Bone marrow (tissue), 2 donors: ENCODE measurements around the gene CD83.

Source experiments
- DNase-seq, 2 donors: peaks; one replicate each; lab custom pipeline; 2025; lab: John Stamatoyannopoulos, UW

The CD83 gene

DNA sequence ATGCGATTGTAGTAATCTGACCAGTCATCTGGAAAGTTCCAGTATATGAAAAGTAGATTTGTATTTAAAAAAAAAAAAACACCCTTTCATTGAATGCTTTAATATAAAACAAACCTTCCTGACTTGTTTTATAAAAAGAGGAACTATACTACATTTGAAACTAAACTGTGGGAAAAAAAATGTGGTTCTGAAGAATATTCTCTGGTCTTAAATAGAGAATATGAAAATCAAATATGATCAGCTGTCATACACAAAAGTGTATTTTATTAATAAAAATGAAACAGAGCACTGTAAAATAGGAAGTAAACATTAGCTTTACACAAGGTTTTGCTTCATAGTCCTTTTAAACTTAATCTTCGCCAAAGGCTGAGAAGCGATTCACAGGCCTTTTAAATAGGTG lies 25.3 kb upstream of the CD83 start:
- no peak for DNase-seq

DNA sequence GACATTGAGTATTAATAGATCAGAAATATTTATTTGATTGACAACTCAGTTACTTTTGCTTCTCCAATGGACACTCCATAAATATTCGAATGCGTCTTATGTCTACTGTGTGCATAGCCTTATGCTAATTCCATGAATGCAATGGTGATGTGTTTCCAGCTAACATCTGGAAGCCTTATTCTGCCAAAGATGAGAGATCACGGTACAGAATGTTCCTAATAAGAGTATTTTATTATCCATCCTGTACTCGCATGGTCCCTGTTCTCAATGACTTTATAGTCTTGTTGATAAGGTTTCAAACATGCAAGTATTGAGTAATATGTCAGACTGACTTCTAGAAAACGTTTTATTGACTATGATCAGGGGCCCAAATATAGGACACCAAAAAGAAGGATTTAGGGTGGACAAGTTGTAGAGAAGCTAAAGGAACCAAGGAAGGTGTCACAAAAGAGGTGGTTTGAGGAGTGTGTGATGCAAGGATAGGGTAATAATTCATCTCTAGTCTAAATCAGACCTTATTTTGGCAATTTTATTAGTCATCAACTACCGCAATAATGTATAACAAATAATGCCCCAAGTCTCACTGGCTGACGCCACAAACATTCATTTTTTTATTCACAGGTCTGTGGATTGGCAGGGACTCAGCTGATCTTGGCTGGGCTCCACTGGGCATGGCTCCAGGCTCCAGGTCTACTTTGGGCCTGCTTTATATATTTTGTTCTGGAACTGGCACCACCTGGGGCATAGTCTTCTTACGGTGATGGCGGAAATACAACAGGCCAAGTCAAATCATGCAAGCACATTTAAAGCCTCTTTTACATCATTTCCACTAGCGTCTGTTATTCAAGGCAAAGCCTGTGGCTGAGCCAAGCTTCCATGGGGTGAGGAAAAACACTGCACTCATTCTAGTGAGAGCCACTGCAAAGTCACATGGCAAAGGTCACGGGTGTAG lies 24.5 kb upstream of the CD83 start:
- no peak for DNase-seq

DNA sequence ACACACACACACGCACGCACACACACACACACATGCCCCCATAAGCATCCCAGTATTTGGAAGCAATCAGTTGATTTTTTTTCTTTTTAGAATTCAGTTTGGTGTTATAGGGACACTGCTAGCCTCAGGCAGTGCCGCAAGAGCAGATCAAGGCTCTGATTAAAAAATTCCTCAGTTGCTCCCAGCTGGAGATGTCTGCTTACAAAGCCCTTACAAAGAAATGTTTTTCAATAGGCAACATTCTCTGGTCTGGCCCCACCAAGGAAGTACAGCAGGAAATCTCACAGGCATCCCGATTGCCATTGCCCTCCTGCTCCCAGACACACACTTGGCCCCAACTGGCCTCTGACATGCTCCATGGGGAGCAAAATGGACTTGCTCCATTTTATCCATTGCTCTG lies 22.9 kb upstream of the CD83 start:
- DNase-seq, result no peak

DNA sequence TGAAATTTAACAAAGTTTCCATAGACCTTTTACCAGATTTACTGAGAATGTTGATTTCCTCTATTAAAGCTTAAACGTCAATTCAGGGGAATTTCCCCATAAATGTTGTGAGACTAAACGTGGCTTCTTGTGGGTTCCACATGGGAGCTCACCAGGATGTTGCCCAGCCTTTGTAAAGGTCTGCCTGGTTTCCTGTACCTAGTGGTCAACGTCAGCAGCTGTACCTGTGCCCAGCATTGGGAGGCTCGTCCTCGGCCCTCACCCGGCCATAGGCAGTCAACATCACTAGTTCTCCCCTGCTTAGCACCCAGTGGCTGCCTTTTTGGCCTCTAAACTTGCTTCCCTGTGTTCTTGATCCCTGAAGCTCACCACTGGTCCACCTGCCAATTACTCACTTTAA lies 22.1 kb upstream of the CD83 start:
- DNase-seq, result no peak

DNA sequence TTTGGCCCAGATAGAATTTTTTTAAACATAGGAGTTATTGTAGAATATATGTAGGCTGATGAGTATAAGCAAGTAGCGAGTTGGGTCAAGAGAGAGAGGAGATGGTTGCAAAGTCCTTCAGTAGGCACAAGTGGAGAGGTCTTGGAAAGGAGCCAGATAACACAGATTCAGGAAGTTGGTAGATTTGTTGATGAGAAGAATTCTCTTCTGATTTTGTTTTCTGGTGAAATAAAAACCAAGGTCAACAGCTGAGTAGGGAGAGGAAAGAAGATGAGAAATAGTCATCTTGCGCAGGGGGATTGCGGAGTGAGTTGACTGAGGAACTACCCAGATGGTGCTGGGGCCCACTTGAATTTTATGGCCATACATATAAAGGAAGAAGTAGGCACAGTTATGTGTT lies 17.4 kb upstream of the CD83 start:
- peak in 1 of 2 donors; percentile 11 for DNase-seq

DNA sequence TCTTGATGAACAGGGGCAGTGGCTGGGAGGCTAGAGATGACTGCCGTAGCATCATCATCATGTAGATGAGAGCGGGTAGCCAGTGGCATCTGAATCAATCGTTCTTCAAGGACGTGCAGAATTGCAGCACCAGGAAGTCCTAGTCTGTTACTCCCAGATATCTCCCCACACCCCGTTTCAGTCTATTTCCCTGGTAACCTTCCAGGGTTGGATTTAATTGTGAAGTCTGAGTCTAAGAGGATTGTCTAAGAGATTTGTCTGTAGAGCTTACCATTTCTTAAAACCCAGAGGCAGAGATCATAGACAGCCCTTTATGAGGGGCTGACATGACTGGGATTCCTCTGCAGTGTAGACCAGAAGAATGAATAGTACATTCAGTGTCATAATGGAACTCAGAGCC lies 16.6 kb upstream of the CD83 start:
- no peak for DNase-seq

DNA sequence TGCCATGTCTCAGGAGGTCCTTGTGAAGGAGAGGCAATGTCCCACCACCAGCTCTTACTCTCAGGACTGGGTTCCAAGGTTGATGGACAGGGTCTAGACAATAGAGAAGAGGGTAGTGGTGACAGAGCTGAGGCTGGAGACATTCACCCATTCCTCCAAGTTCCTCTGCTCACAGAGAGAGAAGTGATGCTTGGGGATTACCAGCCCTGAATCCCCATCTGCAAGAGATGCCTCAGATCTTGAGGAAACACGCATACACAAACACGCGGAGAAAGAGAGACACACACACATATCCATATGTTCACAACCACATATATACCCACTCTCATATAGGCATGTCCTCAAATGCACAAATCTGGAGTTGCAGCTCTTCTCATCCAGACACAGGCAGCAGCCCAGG lies 15.2 kb upstream of the CD83 start:
- no peak for DNase-seq

DNA sequence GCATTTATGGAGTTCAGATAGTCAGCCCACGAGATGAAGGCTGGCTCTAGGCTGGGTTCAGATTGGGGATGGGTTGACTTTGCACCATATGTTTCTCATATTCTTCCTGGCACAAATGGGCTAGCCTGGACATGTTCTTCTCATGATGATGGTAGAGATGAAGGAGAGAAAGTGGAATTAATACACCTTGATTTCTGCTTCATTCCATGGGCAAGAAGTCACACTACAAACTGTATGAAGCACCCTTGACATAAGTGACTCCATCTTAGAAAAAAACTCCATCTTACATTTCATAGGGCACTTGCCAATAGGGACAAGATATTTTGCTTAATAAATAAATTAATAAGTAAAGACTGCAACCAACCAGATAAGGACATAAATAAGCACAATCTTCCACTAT lies 12.0 kb upstream of the CD83 start:
- DNase-seq, result no peak

DNA sequence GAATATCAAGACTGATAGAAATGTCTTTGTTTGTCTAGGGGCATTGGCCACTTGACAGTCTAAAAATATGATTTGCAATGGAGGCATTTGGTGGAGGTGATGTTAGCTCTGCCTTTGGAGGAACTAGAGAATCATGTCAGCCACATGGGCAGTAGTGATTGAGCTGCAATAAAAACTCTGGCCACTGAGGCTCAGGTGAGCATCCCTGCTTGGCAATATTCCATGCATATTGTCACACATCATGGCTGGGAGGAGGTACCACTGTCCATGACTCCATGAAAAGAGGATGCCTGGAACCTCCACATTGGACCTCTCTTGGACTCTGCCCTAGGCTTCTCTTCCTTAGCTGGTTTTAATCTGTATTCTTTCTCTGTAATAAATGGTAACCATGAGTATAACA lies 10.6 kb upstream of the CD83 start:
- DNase-seq, result no peak

DNA sequence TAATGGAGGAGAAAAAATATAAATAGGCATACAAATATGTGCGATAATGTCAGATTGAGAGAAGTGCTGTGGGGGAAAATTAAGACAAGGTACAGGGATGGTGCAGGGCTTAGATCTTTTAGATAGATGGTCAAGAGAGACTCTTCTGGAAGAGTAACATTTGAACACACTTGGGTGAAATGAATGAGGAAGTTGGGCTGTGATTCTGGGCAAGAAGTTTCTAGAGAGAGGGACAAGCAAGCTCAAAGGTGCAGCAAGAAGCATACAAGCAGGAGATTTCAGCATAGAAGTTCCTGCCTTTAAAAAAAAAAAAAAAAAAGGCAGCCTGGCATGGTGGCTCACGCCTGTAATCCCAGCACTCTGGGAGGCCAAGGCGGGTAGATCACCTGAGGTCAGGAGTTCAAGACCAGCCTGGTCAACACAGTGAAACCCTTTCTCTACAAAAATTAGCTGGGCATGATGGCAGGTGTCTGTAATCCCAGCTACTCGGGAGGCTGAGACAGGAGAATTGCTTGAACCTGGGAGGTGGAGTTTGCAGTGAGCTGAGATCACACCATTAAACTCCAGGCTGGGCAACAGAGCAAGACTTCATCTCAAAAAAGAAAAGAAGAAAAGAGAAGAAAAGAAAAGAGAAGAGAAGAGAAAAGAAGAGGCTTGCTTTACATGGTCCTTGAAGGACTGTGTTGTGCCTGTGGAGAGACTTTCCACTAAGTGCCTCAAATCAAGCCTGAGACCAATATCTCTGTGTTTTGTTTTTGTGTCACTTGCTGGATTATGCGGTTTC lies 9.7 kb upstream of the CD83 start:
- DNase-seq, result no peak

DNA sequence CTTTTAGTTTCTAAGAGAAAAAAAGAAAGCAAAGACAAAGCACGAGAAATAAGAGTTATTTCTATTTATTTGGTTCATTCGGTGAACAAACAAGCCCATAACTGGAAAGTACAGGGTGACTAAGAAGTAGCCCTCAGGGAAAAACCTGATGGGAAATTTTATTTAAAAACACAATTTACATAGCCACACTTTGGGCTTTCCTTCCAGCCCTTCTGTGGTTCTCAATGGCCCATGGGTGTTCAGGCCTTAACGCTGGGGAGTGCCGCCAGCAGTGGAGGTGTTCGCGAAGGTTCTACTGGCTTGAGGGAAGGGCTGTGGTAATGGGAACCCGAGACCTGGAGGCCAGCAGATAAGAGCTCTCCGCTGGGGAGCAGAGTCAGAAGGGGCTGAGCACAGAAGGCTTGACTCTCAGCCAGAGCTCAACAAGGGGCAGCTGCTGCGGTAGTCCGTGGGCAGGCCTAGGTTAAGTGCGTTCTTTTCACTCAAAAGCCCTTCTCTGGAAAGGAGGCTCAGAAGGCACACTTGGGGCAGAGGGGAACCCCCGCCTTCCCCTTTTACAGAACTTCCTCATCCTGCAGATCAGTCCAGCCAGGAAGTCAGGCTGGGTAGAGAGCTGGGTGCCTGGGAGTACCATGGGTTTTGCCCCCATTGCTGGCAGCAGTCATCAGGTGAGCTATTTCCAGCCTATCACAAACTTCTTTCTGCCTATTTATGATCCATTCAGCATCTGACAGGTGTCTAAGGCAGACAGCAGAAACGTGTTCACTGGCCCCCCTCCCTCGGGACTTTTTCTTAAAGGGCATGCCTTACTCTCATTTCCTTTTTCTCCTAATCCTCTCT lies 8.8 kb upstream of the CD83 start:
- peak; percentile 49 to 83 for DNase-seq

DNA sequence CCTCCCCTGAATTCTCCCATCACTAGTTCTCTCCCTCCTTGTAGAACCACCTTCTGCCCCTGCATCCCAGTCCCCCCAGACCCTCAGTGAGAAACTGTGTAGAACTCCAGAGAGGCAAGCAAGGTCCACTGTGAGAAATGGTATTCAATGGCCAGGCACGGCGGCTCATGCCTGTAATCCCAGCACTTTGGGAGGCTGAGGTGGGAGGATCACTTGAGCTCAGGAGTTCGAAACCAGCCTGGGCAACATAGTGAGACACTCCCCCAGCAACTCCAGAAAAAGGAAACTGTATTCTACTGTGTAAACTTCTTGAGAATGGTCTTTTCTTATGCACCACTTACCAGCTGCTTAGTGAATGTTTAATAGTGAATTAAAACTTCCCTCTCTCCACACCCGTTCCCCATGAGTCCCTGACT lies 8.2 kb upstream of the CD83 start:
- DNase-seq, result no peak

DNA sequence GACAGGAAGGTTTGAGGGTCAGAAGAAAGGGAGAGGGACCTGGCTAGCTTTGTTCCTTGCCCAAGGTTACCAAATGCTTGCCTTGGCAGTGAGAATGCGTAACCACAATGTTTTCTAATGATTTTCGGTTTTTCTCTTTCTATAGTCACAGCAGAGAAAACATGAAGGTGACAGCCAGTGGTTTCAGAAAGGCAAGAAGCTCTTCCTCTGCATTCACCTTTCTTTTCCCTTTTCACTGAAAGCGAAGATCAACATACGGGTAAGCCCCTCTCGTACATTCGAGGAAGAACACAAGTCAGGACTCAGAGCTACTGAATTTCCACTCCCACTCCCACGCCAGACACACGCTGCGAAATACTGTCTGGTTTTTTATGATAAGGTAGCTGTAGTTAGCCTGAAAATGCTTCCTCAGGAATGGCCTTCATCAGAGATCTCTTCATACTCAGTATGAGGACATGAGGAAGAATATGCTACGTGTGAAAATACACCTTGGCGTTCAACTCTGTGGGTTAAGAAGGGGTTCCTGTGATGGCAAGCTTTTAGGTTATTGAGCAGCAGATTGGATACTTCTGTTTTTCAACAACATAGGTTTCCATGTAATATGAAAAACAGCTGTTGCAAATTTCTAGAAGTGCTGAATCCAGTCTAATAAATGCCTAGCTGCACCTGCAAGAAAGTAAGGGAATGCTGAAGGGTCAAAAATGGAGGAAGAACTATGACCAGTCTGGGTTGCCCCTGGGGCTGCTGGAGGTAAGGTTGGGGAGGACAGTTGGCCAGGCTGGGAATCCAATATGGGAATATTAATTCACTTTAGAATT lies 7.4 kb upstream of the CD83 start:
- DNase-seq, result no peak

DNA sequence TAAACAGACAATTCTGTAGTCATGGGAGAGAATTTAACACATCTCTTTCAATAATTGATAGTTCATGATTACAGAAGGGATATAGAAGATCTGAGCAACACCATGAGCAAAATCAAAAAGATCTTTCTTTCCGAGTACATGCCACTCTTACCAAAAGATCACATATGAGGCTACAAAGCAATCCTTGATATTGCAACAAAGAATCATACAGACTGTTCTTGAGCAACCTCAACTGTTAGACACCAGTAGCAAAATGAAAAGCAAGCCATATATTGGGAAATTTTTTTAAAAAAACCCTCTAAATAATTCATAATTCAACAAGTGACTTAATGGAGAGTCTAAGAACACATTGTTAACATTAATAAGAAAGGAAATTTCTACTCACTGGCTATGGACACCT lies 3.6 kb upstream of the CD83 start:
- no peak for DNase-seq

DNA sequence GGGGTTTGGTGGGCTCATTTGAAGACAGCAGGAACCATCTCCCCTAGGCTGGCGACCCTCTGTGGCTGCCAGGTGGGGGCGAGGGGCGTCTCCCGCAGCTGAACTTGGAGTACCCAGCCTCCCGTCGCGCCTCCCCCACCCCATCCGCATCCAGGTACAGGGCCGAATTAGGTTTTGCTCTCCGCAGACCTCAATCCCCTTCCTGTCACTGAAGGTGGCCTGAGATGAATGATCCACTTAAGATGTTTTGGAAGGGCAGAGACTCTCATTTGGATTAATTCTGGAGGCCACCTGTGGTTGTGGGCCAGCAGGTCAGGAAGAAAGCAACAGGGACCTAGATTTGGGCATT lies 493 bp downstream of the CD83 start:
- no peak for DNase-seq

DNA sequence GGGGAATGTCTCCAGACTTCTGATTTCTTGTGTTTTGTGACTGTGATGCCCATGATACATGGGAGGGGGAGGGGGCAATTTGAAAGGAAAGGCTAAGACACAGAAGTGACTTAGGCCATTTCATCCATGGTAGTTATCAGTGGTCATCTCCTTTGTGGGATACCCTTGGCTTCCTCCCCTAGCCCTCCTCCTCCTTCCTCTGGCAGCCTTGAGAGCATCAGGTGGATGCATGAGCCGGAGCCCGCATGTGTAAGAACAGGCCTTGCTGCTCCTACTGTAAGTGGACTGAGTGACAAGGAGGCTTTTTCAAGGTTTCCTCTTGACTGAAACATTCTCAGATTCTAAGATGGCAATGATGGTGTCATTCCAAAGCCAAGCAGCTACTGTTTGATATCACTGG lies 874 bp downstream of the CD83 start:
- DNase-seq, result no peak

DNA sequence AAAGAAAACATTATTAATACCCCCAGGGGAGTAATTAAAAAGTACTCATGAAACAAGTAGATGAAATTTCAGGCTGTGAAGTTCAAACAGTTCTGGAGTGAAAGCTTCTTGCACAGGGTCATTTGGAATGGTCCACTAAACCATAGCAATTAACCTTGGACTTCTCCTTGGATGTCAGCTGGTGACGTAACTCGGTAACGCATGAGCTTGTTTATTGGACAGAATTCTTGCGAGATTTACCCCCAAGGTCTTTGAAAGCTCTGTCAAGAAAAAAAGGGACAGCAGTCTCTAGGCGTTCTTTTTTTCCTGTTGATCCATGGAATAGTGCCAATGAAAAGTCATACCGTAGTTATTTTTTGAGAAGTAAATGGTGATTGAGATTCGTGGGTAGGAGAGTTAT lies 2.2 kb downstream of the CD83 start:
- DNase-seq, result no peak

DNA sequence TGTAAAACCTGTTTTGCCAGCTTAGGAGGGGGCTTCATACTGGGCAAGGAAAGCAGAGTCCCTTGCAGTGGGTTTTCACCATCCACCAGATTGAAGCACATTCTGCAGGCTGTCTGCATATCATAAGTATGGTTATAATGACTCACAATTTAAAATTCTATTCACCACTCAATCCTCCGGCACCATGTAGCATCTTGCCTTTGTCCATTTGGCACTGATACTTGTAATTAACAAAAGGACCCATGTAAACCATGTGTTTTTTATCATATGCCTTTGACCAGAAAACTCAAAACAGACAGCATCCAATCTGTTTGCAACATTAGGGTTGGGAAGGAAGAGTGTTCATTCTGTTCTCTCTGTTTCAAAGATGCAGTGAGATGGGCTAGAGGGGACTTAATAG lies 3.0 kb downstream of the CD83 start:
- DNase-seq, result no peak

DNA sequence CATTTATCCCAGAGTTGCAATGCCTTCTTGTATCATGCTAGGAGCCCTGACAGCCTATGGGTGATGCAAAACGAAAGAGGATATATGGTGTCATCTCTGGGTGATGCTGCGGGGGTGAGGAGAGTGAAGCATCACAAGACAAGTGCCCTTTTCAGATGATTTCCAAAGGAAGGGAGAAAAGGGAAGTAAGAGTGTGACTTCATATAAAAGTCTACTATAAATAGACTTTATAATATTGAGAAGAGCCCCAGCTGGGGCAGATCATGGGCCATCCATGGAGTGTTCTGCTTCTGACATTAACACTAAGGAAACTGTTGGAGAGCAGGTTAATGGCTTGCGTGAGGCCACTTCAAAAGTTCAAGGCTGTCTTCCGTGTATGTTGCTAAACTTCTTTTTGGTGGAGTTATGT lies 4.4 kb downstream of the CD83 start:
- peak in 1 of 2 donors; percentile 93 for DNase-seq

DNA sequence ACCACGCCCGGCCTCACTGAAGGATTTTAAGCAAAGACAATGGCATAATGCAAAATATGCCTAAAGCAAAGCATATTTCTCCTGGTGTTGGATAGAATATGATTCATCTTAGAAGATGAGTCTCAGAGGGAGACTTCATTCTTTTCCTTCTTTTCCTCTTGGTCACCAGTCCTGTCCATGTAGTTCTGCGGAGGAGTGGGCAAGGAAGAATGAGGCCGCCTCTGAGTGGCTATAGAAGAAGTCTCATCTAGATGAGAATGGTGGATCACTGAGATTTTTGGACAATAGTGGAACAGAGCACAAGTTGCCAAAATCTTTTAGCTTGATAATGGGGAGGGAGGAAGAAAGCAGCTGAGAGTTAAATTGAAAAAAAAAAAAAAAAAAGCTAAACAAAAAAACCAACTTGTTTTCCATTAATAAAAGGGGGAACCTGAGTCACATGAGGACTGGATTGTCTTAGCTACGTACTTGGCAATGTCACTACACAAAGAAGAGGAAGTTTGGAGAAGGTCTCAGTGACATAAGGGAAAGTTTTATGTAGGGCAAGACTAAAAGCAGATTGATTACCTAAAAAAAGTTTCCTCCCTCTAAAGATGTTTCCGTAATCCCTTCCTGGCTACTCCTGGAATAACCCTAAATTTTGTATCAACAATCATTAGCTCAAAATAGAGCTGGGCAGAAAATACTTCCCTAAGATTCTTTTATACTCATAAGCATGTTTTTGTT lies 6.0 kb downstream of the CD83 start:
- DNase-seq, result peak in 1 of 2 donors; percentile 87

DNA sequence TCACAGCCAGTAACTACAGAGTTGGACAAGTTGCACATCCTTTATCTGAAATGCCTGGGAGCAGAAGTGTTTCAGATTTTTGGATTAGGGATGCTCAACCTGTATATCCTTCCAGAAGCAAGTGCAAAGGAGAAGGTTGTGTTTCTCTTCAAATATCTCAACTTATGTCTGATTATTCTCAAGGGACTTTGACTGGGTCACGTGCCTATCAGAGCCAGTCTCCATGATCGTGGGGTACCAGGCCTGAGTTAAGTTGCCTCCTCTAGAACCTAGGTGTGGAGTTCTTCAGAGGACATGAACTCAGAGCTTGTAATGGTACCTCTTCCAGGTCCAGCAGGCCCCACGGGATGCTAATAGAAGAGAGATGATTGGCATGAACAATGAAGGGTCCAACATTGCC lies 7.8 kb downstream of the CD83 start:
- DNase-seq, result no peak
